Measurements from ENCODE around the gene CD209. TPM values are rescaled to one million over a fixed set of nuclear protein-coding genes. Genes with fewer than 3 reads are reported as not detected.

Gene CD209
- polyA plus RNA-seq, 1 experiment = not detected

DNA sequence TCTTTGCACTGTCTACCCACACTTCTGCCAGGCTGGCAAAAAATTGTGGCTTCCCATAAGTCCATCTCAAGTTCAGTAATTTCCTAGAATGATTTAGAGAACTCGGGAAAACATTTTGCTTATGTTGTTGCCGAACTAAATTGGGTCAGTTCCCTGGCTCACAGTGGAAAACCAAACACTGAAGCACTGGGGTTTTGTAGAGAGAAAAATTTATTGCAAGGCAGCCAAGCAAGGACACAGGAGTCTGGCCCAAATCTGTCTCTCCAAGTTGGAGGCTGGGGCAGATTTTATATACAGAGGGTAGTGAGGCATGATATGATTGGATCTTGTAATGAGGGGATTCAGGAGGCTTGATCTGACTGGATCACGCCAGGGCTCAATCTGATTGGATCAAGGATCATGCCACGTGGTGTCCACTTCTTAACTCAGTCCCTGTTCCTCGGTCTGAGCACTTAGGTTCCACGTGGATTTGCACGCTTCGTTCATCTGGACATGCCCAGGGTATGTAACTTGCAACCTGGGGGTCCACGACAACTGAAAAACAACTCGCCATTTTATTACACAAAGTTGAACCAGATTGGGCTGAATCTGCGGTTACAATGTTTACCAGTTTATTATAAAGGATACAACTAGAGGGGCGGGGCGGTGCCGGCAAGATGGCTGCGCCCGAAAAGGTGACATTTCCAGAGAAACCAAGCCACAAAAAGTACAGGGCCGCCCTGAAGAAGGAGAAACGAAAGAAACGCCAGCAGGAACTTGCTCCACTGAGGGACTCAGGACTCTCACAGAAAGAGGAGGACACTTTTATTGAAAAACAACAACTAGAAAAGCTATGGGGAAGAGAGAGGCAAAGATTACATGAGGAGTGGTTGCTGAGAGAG, 7.3 kb downstream of the CD209 start:
- Histone ChIP-seq H3K4me3 (ENCODE audit: low read depth, low read length) (no peak overlapping the region), H3K9me3 (ENCODE audit: control insufficient read depth, insufficient read depth, low read length) (no peaks in the 10 kb centered on the region), H3K27ac (ENCODE audit: low read depth, low read length) (no peak overlapping the region), H3K27me3 (ENCODE audit: control insufficient read depth, insufficient read depth, low read length) (peaks cover 3% of the 10 kb centered on the region)
- ChIA-PET POLR2A (interaction anchor here (0.6 kb wide), 1 partner anchor 501 kb away, joined by 3 read pairs; no protein-coding TSS in a partner anchor), CTCF (no interaction called here)
- TF ChIP-seq, protein P1, sequence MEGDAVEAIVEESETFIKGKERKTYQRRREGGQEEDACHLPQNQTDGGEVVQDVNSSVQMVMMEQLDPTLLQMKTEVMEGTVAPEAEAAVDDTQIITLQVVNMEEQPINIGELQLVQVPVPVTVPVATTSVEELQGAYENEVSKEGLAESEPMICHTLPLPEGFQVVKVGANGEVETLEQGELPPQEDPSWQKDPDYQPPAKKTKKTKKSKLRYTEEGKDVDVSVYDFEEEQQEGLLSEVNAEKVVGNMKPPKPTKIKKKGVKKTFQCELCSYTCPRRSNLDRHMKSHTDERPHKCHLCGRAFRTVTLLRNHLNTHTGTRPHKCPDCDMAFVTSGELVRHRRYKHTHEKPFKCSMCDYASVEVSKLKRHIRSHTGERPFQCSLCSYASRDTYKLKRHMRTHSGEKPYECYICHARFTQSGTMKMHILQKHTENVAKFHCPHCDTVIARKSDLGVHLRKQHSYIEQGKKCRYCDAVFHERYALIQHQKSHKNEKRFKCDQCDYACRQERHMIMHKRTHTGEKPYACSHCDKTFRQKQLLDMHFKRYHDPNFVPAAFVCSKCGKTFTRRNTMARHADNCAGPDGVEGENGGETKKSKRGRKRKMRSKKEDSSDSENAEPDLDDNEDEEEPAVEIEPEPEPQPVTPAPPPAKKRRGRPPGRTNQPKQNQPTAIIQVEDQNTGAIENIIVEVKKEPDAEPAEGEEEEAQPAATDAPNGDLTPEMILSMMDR (IDR thresholded peaks at IDR 0.05; ENCODE audit: low read depth, low read length) = no peak
- no peak for DNase-seq (ENCODE audit: low read depth, low spot score)

DNA sequence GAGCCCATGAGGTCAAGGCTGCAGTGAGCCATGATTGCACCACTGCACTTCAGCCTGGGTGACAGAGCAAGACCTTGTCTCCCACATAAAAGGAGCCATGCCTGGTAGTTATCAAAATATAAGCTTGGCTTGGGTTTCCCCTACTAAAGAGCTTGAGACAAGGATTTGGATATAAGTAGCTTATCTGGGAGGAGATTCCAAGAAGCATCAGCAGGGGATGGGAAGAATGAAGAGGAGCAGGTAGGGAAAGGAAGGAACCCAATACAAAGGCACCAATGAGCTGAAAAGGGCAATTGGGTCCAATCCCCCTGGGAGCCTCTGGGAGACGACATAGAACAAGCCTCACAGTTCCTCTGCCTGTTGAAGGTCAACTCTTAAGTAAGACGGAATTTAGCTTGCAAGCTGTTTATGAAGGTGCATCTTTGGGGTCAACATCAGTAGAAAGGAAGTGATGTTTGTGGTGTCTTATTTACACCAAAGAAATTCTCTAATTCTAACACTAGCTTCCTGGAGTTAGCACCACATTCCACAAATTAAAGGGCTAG, 8.1 kb downstream of the CD209 start:
- POLR2A ChIA-PET = interaction anchor here (0.6 kb wide), 2 partner anchors 278 to 501 kb away, joined by 3 read pairs; no protein-coding TSS in a partner anchor
- TF ChIP-seq, protein P1 (IDR thresholded peaks at IDR 0.05; ENCODE audit: low read depth, low read length) = no peak

DNA sequence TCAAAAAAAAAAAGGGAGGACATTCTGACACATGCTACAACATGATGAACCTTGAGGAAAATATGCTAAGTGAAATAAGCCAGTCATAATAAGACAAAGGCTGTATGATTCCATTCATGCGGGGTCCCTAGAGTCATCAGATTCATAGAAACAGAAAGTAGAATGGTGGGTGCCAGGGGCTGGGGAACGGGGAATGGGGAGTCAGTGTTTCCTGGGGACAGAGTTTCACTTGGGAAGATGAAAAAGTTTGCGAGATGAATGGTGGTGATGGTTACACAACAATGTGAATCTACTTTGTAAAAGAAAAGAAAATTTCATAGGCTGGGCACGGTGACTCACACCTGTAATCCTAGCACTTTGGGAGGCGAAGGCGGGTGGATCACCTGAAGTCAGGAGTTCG, 9.3 kb downstream of the CD209 start:
- no peak for DNase-seq (ENCODE audit: low read depth, low spot score)
- POLR2A ChIA-PET = no interaction called here
- H3K27ac ChIP-seq (ENCODE audit: low read depth, low read length) = no peak overlapping the region
- H3K9me3 ChIP-seq (ENCODE audit: control insufficient read depth, insufficient read depth, low read length) = no peaks in the 10 kb centered on the region
- TF ChIP-seq, protein P1 (IDR thresholded peaks at IDR 0.05; ENCODE audit: low read depth, low read length) = no peak
- CTCF ChIA-PET = no interaction called here
- no peak overlapping the region for H3K4me3 ChIP-seq (ENCODE audit: low read depth, low read length)
- peaks cover 3% of the 10 kb centered on the region for H3K27me3 ChIP-seq (ENCODE audit: control insufficient read depth, insufficient read depth, low read length)

More for the DNA sequence above, 8.1 kb downstream of the CD209 start:
- Histone ChIP-seq H3K27me3 (ENCODE audit: control insufficient read depth, insufficient read depth, low read length) (peaks cover 3% of the 10 kb centered on the region), H3K27ac (ENCODE audit: low read depth, low read length) (no peak overlapping the region), H3K9me3 (ENCODE audit: control insufficient read depth, insufficient read depth, low read length) (no peaks in the 10 kb centered on the region), H3K4me3 (ENCODE audit: low read depth, low read length) (no peak overlapping the region)
- CTCF ChIA-PET = no interaction called here
- no peak for DNase-seq (ENCODE audit: low read depth, low spot score)

DNA sequence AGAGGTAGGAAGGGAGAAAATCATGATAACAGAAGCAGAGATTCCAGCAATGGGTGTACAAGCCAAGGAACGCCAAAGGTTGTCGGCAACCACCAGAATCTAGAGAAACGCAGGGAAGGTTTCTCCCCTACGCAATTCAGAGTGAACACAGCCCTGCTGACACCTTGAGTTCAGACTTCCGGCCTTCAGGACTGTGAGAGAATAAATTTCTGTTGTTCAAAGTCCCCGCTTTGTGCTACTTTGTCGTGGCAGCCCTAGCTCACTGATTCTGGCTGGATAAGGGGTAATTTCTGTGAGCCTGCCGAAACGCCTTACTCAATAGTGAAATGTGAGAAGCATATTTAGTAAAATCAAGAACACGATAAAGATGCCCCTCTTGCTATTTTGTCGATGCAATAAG, 10.1 kb downstream of the CD209 start:
- no peak overlapping the region for H3K27ac ChIP-seq (ENCODE audit: low read depth, low read length)
- no peak for DNase-seq (ENCODE audit: low read depth, low spot score)
- H3K27me3 ChIP-seq (ENCODE audit: control insufficient read depth, insufficient read depth, low read length) = no peaks in the 10 kb centered on the region
- TF ChIP-seq, protein P1 (IDR thresholded peaks at IDR 0.05; ENCODE audit: low read depth, low read length) = no peak
- ChIA-PET POLR2A (no interaction called here), CTCF (no interaction called here)
- no peaks in the 10 kb centered on the region for H3K9me3 ChIP-seq (ENCODE audit: control insufficient read depth, insufficient read depth, low read length)
- no peak overlapping the region for H3K4me3 ChIP-seq (ENCODE audit: low read depth, low read length)

DNA sequence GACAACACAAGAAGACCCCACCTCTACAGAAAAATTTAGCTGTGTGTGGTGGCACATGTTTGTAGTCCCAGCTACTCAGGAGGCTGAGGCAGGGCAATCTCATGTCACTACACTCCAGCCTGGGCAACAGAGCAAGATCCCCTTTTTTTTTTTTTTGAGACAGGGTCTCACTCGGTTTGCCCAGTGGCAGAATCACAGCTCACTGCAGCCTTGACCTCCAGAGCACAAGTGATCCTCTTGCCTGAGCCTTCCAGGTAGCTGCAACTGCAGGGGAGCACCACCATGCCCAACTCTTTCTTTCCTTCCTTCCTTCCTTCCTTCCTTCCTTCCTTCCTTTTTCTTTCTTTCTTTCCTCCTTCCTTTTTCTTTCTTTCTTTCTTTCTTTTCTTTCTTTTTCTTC, 11.2 kb downstream of the CD209 start:
- DNase-seq (ENCODE audit: low read depth, low spot score) = no peak
- H3K9me3 ChIP-seq (ENCODE audit: control insufficient read depth, insufficient read depth, low read length) = no peaks in the 10 kb centered on the region; the same call in 1 of the 2 replicates
- POLR2A ChIA-PET = interaction anchor here (0.7 kb wide), 1 partner anchor 637 kb away, joined by 3 read pairs; no protein-coding TSS in a partner anchor
- TF ChIP-seq, protein P1 (IDR thresholded peaks at IDR 0.05; ENCODE audit: low read depth, low read length) = no peak
- no peak overlapping the region for H3K4me3 ChIP-seq (ENCODE audit: low read depth, low read length)
- H3K27ac ChIP-seq (ENCODE audit: low read depth, low read length) = no peak overlapping the region
- CTCF ChIA-PET = no interaction called here
- H3K27me3 ChIP-seq (ENCODE audit: control insufficient read depth, insufficient read depth, low read length) = peaks cover 8% of the 10 kb centered on the region

Measured in AG04450 (cell line).